ENCODE measurements around the gene GAST.

GRCh38 chr17:41737680-41738023 lies 25.5 kb downstream of the GAST start:
- TF ChIP-seq CTCF (conservative IDR thresholded peaks at IDR 0.05; ENCODE audit: low read depth, low read length) (no peak), EZH2 (IDR thresholded peaks at IDR 0.05; ENCODE audit: low read length, unreplicated experiment) (no peak)
